ENCODE data around the gene TMEM185A. TPM values are rescaled to one million over a fixed set of nuclear protein-coding genes. Genes with fewer than 3 reads are reported as not detected.

Gene TMEM185A
- total RNA-seq, 4 donors from 2014 or later, result 22.0 to 37.9 (median 31.5) TPM

Other genes with a start within 250 kb of the TMEM185A start
- 10 to 100 TPM; 55.7 to 97.7 (median 63.5) TPM for gene IDS, start 126.5 kb downstream of the TMEM185A start, total RNA-seq
- 10 to 100 TPM in 1 of 4 donors, 1 to 10 TPM in 3; 5.7 to 10.9 (median 8.7) TPM for gene EOLA1, start 90.8 kb downstream of the TMEM185A start, total RNA-seq
- not detected for gene HSFX3, start 81.9 kb downstream of the TMEM185A start, total RNA-seq
- gene MAGEA9B, start 44.3 kb downstream of the TMEM185A start, total RNA-seq, result not detected
- 1 to 10 TPM in 1 of 4 donors, under 1 TPM in 1, not detected in 2; 0.38 to 4.8 TPM for gene HSFX2, start 36.5 kb downstream of the TMEM185A start, total RNA-seq
- under 1 TPM in 1 of 4 donors, not detected in 3; 0.26 TPM for gene MAGEA11, start 80.3 kb upstream of the TMEM185A start, total RNA-seq
- 1 to 10 TPM; 1.3 to 3.1 (median 2.0) TPM for gene HSFX1, start 142.3 kb upstream of the TMEM185A start, total RNA-seq
- not detected for gene MAGEA9, start 150.1 kb upstream of the TMEM185A start, total RNA-seq
- gene MAGEA8, start 249.4 kb upstream of the TMEM185A start, total RNA-seq, result not detected

All from suprapubic skin (tissue), 4 donors.